ENCODE measurements around the gene HS3ST6. TPM values are rescaled to one million over a fixed set of nuclear protein-coding genes. Genes with fewer than 3 reads are reported as not detected.

HS3ST6 gene
- total and polyA plus RNA-seq, 2 of the 13 experiments (the other 11 are each of a cell fraction or from before 2014, with no cell fraction given): not detected

GRCh38 chr16:1941162-1942046 lies 23.2 kb upstream of the HS3ST6 start (continued):
- TF ChIP-seq, protein P1, sequence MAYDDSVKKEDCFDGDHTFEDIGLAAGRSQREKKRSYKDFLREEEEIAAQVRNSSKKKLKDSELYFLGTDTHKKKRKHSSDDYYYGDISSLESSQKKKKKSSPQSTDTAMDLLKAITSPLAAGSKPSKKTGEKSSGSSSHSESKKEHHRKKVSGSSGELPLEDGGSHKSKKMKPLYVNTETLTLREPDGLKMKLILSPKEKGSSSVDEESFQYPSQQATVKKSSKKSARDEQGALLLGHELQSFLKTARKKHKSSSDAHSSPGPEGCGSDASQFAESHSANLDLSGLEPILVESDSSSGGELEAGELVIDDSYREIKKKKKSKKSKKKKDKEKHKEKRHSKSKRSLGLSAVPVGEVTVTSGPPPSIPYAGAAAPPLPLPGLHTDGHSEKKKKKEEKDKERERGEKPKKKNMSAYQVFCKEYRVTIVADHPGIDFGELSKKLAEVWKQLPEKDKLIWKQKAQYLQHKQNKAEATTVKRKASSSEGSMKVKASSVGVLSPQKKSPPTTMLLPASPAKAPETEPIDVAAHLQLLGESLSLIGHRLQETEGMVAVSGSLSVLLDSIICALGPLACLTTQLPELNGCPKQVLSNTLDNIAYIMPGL (CRISPR knock-in tag; IDR thresholded peaks at IDR 0.05; ENCODE audit: borderline replicate concordance in 1 of 2, low read depth in 1 of 2): peak in 1 of 2 experiments; percentile 78
- no peak; the same call in 1 of the 2 replicates for TF ChIP-seq MYPOP (CRISPR knock-in tag; IDR thresholded peaks at IDR 0.05)

- peak overlapping the region; percentile 96 for H3K27ac ChIP-seq (ENCODE audit: extremely low read length, insufficient read depth, low read length)
- DNase-seq (ENCODE audit: low spot score): peak; percentile 87
- peak; percentile 70 for FAIRE-seq
- H2AFZ ChIP-seq (ENCODE audit: low read length): no peak overlapping the region
- ChIA-PET POLR2A (interaction anchor here (0.7 to 5.8 kb wide), 38 partner anchors 8 to 329 kb away, joined by 3 to 139 read pairs (median 5); partner anchors contain the start of genes EME2, FAHD1, GFER and HAGH), CTCF (ENCODE audit: low intra/inter-chr PET ratio, low total read pairs) (no interaction called here)
- peaks cover 72% of the 10 kb centered on the region for H3K4me1 ChIP-seq (ENCODE audit: insufficient read depth, low read length)
- in situ Hi-C loops (cut with HindIII; ENCODE audit: extremely low pct_ligation_motif_present, low pct_unique_long_range_greater_than_20kb): no loop called here
- WGBS (ENCODE audit: low lambda C conversion rate): 1% methylated on average over 11 of the region's 23 CpGs
- peak; percentile 65 for ATAC-seq
- H3K4me2 ChIP-seq (ENCODE audit: low read depth, low read length): peak overlapping the region; percentile 96
- H3K79me2 ChIP-seq (ENCODE audit: insufficient read depth, low read length): peaks cover 26% of the 10 kb centered on the region
- intact Hi-C loops (cut with micrococcal nuclease; ENCODE audit: unreplicated experiment): loop anchor here (2.0 kb wide), 1 partner anchor 18 kb away; the partner anchor contains the start of gene NDUFB10
- no peaks in the 10 kb centered on the region for H3K27me3 ChIP-seq (ENCODE audit: control insufficient read depth in 1 of 2, insufficient read depth in 2 of 2, low read length in 2 of 2)
- H3K36me3 ChIP-seq (replicated peaks in 1 of 2; ENCODE audit: control insufficient read depth in 1 of 2, insufficient read depth in 2 of 2, low read length in 2 of 2): peaks cover 7 to 24% of the 10 kb centered on the region in 2 experiments; a peak in 3 of 5 replicates
- H3K9ac ChIP-seq (ENCODE audit: insufficient read depth, low read depth, low read length): peak overlapping the region; percentile 90
- no peaks in the 10 kb centered on the region; the same call in 1 of the 2 replicates for H4K20me1 ChIP-seq (ENCODE audit: insufficient read depth, low read length)
- no peaks in the 10 kb centered on the region for H3K9me3 ChIP-seq (ENCODE audit: low read length)
- BruUV-seq (replicated peaks): no TSS peak
- H3K4me3 ChIP-seq (replicated peaks in 1 of 3; ENCODE audit: insufficient read depth in 1 of 3, low read depth in 2 of 3, low read length in 3 of 3): peak overlapping the region; percentile 93 to 97 (median 96); a peak in 5 of 6 replicates
- TF ChIP-seq MYNN (CRISPR knock-in tag; IDR thresholded peaks at IDR 0.05; ENCODE audit: low read depth) (no peak; the same call in 1 of the 2 replicates), STAG1 (CRISPR knock-in tag; IDR thresholded peaks at IDR 0.05) (0 out of 2 replicates have a peak, but pooled peaks have one; percentile 1), ZNF431 (CRISPR knock-in tag; IDR thresholded peaks at IDR 0.05; ENCODE audit: borderline replicate concordance, low read depth) (no peak), MXD4 (CRISPR knock-in tag; IDR thresholded peaks at IDR 0.05) (peak; percentile 70; the same call in 1 of the 2 replicates), ZNF10 (CRISPR knock-in tag; IDR thresholded peaks at IDR 0.05; ENCODE audit: borderline replicate concordance, low read depth) (no peak)
- TF ChIP-seq, protein P2, sequence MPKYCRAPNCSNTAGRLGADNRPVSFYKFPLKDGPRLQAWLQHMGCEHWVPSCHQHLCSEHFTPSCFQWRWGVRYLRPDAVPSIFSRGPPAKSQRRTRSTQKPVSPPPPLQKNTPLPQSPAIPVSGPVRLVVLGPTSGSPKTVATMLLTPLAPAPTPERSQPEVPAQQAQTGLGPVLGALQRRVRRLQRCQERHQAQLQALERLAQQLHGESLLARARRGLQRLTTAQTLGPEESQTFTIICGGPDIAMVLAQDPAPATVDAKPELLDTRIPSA (CRISPR knock-in tag; IDR thresholded peaks at IDR 0.05; ENCODE audit: borderline replicate concordance): no peak
- TF ChIP-seq, protein P3, sequence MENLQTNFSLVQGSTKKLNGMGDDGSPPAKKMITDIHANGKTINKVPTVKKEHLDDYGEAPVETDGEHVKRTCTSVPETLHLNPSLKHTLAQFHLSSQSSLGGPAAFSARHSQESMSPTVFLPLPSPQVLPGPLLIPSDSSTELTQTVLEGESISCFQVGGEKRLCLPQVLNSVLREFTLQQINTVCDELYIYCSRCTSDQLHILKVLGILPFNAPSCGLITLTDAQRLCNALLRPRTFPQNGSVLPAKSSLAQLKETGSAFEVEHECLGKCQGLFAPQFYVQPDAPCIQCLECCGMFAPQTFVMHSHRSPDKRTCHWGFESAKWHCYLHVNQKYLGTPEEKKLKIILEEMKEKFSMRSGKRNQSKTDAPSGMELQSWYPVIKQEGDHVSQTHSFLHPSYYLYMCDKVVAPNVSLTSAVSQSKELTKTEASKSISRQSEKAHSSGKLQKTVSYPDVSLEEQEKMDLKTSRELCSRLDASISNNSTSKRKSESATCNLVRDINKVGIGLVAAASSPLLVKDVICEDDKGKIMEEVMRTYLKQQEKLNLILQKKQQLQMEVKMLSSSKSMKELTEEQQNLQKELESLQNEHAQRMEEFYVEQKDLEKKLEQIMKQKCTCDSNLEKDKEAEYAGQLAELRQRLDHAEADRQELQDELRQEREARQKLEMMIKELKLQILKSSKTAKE (CRISPR knock-in tag; IDR thresholded peaks at IDR 0.05; ENCODE audit: borderline replicate concordance): peak; percentile 65
- TF ChIP-seq, protein P4, sequence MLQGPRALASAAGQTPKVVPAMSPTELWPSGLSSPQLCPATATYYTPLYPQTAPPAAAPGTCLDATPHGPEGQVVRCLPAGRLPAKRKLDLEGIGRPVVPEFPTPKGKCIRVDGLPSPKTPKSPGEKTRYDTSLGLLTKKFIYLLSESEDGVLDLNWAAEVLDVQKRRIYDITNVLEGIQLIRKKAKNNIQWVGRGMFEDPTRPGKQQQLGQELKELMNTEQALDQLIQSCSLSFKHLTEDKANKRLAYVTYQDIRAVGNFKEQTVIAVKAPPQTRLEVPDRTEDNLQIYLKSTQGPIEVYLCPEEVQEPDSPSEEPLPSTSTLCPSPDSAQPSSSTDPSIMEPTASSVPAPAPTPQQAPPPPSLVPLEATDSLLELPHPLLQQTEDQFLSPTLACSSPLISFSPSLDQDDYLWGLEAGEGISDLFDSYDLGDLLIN (CRISPR knock-in tag; IDR thresholded peaks at IDR 0.05; ENCODE audit: borderline replicate concordance): no peak
These were observed 22.3 kb upstream of the HS3ST6 start for GRCh38 chr16:1940273-1941161.
